GM23338 (cell line): Measurements from ENCODE around the gene GDPD5. TPM values are rescaled to one million over a fixed set of nuclear protein-coding genes. Genes with fewer than 3 reads are reported as not detected.
"Not testable (repeated sequence)": the region's sequence is repeated elsewhere in the genome, so short reads cannot be mapped to it uniquely, and the experiment has no call there.

Source experiments
- ATAC-seq: fragments of 200-7000 bp; cut with Tn5 transposase; 3 replicates; pipeline ENCODE4 v1.9.1; 2020
- DNase-seq: peaks from one replicate; pipeline ENCODE4 v3.0.0-alpha.2; 2015; ENCODE audit warnings: low spot score
- H2AFZ ChIP-seq: fragments of 200-600 bp; sonication (generic); 2 replicates; pipeline ENCODE4 v1.8.0; 2016; ENCODE audit warnings: antibody characterized with exemption, mild to moderate bottlenecking, moderate library complexity
- H3F3A ChIP-seq: fragments of 200-600 bp; sonication (generic); replicated peaks from 2 replicates; pipeline ENCODE4 v1.8.0; 2017; ENCODE audit warnings: antibody characterized with exemption, mixed run types, low read depth
- H3K27ac ChIP-seq: fragments of 200-600 bp; sonication (generic); 2 replicates; pipeline ENCODE4 v1.6.1; 2016; ENCODE audit warnings: low read depth
- H3K27me3 ChIP-seq: fragments of 200-600 bp; sonication (generic); 2 replicates; pipeline ENCODE4 v1.8.0; 2016; ENCODE audit warnings: mild to moderate bottlenecking, mixed run types, moderate library complexity; ENCODE audit not compliant: insufficient read depth
- H3K36me3 ChIP-seq: fragments of 200-600 bp; sonication (generic); 2 replicates; pipeline ENCODE4 v1.8.0; 2016; ENCODE audit warnings: mild to moderate bottlenecking; ENCODE audit not compliant: insufficient read depth
- H3K4me1 ChIP-seq: fragments of 200-600 bp; sonication (generic); 2 replicates; pipeline ENCODE4 v1.8.0; 2016; ENCODE audit warnings: mild to moderate bottlenecking, moderate library complexity; ENCODE audit not compliant: insufficient read depth
- H3K4me2 ChIP-seq: fragments of 200-600 bp; sonication (generic); 2 replicates; pipeline ENCODE4 v1.7.1; 2017; ENCODE audit warnings: mixed run types
- H3K4me3 ChIP-seq: fragments of 200-600 bp; sonication (generic); 2 replicates; pipeline ENCODE4 v1.6.1; 2016; ENCODE audit warnings: mixed run types
- H3K79me2 ChIP-seq: fragments of 200-600 bp; sonication (generic); replicated peaks from 2 replicates; pipeline ENCODE4 v1.8.0; 2017; ENCODE audit warnings: mild to moderate bottlenecking; ENCODE audit not compliant: insufficient read depth
- H3K9me2 ChIP-seq: fragments of 200-600 bp; sonication (generic); 2 replicates; pipeline ENCODE4 v1.8.0; 2017; ENCODE audit not compliant: insufficient read depth
- H4K20me1 ChIP-seq: fragments of 200-600 bp; sonication (generic); replicated peaks from 2 replicates; pipeline ENCODE4 v1.8.0; 2017; ENCODE audit warnings: mild to moderate bottlenecking; ENCODE audit not compliant: insufficient read depth
- H3K27ac Mint-ChIP-seq: 2 replicates; pipeline ENCODE4 v1.8.0; 2020; ENCODE audit warnings: inconsistent platforms, mild to moderate bottlenecking, moderate library complexity, mixed read lengths
- H3K27me3 Mint-ChIP-seq: 3 replicates; pipeline ENCODE4 v1.8.0; 2022; ENCODE audit warnings: low read depth, mild to moderate bottlenecking, moderate library complexity, mixed read lengths, inconsistent platforms; ENCODE audit not compliant: insufficient read depth, poor library complexity
- H3K36me3 Mint-ChIP-seq: 3 replicates; pipeline ENCODE4 v1.8.0; 2021; ENCODE audit warnings: low read depth, mild to moderate bottlenecking, inconsistent platforms, moderate library complexity, mixed read lengths
- H3K4me1 Mint-ChIP-seq: 3 replicates; pipeline ENCODE4 v1.8.0; 2020; ENCODE audit warnings: mild to moderate bottlenecking, inconsistent platforms, mixed read lengths
- H3K4me3 Mint-ChIP-seq: 3 replicates; pipeline ENCODE4 v1.8.0; 2021; ENCODE audit warnings: moderate library complexity, mild to moderate bottlenecking, inconsistent platforms, mixed read lengths
- H3K9me3 Mint-ChIP-seq: 3 replicates; pipeline ENCODE4 v1.8.0; 2020; ENCODE audit warnings: moderate library complexity, mild to moderate bottlenecking, inconsistent platforms, mixed read lengths
- EZH2 ChIP-seq: fragments of 200-600 bp; sonication (generic); IDR thresholded peaks from one replicate; pipeline ENCODE4 v1.8.0; 2017; ENCODE audit warnings: antibody characterized with exemption, mild to moderate bottlenecking, low read depth; ENCODE audit not compliant: unreplicated experiment
- EZH2phosphoT487 ChIP-seq: fragments of 200-600 bp; sonication (generic); IDR thresholded peaks from one replicate; pipeline ENCODE4 v1.8.1; 2018; ENCODE audit warnings: antibody characterized with exemption; ENCODE audit not compliant: unreplicated experiment
- JUNB ChIP-seq: IDR thresholded peaks from one replicate; pipeline ENCODE4 v1.6.1; 2016; ENCODE audit warnings: antibody characterized with exemption; ENCODE audit not compliant: unreplicated experiment
- POLR2AphosphoS5 ChIP-seq: IDR thresholded peaks from 2 replicates; pipeline ENCODE4 v1.6.1; 2016; ENCODE audit warnings: antibody characterized with exemption, low read depth
- STAT1 ChIP-seq: IDR thresholded peaks from one replicate; pipeline ENCODE4 v1.6.1; 2016; ENCODE audit warnings: antibody characterized with exemption; ENCODE audit not compliant: unreplicated experiment
- ZNF114 ChIP-seq: fragments of 250-450 bp; sonication (Bioruptor Pico); IDR thresholded peaks from 2 replicates; pipeline ENCODE4 v1.5.0; 2020; ENCODE audit warnings: mild to moderate bottlenecking, moderate library complexity
- ZNF331 ChIP-seq: fragments of 250-450 bp; sonication (Bioruptor Pico); IDR thresholded peaks from 2 replicates; pipeline ENCODE4 v1.5.0; 2020; ENCODE audit warnings: low read depth, mild to moderate bottlenecking, moderate library complexity
- polyA plus RNA-seq: library from polyadenylated mRNA; unstranded; fragments of >200 nt; fragmentation: Nextera tagmentation; extraction: Ambion mirVana; gene quantifications from 2 replicates; pipeline ENCODE4 v1.2.1, GENCODE V29; 2016
- total RNA-seq: library from RNA; depleted of rRNA; stranded (reverse); fragments of >200 nt; shearing (Covaris generic); gene quantifications from 2 replicates; pipeline ENCODE4 v1.2.3, GENCODE V29; 2014
- TF ChIP-seq, protein P1 (sequence below), 2 experiments: fragments of 200-600 bp in 1 of 2; sonication (generic) in 1 of 2; conservative IDR thresholded peaks; 2 replicates each; pipeline versions ENCODE4 v1.5.1 to v1.6.1; 2016 to 2017; ENCODE audit warnings: antibody characterized with exemption in 2 of 2, low read depth in 2 of 2, mild to moderate bottlenecking in 2 of 2, moderate library complexity in 1 of 2
- TF ChIP-seq, protein P2 (sequence below): IDR thresholded peaks from 2 replicates; pipeline ENCODE4 v1.6.1; 2016; ENCODE audit warnings: antibody characterized with exemption
- TF ChIP-seq, protein P3 (sequence below): IDR thresholded peaks from one replicate; pipeline ENCODE4 v1.6.1; 2018; ENCODE audit warnings: antibody characterized with exemption; ENCODE audit not compliant: unreplicated experiment

Gene GDPD5
- total and polyA plus RNA-seq, 2 experiments from 2014 or later, result 1.6 to 4.9 TPM

DNA sequence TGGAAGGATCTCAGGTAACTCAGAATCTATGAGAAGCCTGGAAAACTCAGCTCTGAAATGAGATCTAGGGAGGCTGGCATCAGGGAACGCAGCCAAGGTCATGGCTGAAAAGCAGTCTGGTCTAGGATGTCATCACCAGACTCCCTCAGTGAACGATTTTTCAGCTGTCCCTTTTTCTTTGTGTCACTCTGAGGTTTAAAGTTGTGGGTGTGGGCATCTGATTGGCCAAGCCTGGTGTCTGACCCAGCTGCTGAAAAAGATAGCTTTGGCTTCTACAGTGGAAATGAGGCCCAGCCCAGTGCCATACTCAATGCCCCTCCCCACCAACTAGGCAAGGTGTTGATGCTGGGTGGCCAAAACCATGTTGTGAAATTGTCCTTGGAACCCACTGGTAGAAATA is 111.9 kb downstream of the GDPD5 start (continued):
- TF ChIP-seq, protein P1, sequence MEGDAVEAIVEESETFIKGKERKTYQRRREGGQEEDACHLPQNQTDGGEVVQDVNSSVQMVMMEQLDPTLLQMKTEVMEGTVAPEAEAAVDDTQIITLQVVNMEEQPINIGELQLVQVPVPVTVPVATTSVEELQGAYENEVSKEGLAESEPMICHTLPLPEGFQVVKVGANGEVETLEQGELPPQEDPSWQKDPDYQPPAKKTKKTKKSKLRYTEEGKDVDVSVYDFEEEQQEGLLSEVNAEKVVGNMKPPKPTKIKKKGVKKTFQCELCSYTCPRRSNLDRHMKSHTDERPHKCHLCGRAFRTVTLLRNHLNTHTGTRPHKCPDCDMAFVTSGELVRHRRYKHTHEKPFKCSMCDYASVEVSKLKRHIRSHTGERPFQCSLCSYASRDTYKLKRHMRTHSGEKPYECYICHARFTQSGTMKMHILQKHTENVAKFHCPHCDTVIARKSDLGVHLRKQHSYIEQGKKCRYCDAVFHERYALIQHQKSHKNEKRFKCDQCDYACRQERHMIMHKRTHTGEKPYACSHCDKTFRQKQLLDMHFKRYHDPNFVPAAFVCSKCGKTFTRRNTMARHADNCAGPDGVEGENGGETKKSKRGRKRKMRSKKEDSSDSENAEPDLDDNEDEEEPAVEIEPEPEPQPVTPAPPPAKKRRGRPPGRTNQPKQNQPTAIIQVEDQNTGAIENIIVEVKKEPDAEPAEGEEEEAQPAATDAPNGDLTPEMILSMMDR (conservative IDR thresholded peaks at IDR 0.05; ENCODE audit: low read depth in 2 of 2), result no peak
- TF ChIP-seq STAT1, result no peak
- no peak for TF ChIP-seq ZNF114 (CRISPR knock-in tag)
- no peak for TF ChIP-seq EZH2
- no peak for TF ChIP-seq ZNF331
- TF ChIP-seq, protein P2, sequence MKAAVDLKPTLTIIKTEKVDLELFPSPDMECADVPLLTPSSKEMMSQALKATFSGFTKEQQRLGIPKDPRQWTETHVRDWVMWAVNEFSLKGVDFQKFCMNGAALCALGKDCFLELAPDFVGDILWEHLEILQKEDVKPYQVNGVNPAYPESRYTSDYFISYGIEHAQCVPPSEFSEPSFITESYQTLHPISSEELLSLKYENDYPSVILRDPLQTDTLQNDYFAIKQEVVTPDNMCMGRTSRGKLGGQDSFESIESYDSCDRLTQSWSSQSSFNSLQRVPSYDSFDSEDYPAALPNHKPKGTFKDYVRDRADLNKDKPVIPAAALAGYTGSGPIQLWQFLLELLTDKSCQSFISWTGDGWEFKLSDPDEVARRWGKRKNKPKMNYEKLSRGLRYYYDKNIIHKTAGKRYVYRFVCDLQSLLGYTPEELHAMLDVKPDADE, result no peak
- no peak for TF ChIP-seq EZH2phosphoT487
- TF ChIP-seq POLR2AphosphoS5, result no peak
- TF ChIP-seq JUNB, result no peak
- TF ChIP-seq, protein P3, sequence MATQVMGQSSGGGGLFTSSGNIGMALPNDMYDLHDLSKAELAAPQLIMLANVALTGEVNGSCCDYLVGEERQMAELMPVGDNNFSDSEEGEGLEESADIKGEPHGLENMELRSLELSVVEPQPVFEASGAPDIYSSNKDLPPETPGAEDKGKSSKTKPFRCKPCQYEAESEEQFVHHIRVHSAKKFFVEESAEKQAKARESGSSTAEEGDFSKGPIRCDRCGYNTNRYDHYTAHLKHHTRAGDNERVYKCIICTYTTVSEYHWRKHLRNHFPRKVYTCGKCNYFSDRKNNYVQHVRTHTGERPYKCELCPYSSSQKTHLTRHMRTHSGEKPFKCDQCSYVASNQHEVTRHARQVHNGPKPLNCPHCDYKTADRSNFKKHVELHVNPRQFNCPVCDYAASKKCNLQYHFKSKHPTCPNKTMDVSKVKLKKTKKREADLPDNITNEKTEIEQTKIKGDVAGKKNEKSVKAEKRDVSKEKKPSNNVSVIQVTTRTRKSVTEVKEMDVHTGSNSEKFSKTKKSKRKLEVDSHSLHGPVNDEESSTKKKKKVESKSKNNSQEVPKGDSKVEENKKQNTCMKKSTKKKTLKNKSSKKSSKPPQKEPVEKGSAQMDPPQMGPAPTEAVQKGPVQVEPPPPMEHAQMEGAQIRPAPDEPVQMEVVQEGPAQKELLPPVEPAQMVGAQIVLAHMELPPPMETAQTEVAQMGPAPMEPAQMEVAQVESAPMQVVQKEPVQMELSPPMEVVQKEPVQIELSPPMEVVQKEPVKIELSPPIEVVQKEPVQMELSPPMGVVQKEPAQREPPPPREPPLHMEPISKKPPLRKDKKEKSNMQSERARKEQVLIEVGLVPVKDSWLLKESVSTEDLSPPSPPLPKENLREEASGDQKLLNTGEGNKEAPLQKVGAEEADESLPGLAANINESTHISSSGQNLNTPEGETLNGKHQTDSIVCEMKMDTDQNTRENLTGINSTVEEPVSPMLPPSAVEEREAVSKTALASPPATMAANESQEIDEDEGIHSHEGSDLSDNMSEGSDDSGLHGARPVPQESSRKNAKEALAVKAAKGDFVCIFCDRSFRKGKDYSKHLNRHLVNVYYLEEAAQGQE, result no peak

DNA sequence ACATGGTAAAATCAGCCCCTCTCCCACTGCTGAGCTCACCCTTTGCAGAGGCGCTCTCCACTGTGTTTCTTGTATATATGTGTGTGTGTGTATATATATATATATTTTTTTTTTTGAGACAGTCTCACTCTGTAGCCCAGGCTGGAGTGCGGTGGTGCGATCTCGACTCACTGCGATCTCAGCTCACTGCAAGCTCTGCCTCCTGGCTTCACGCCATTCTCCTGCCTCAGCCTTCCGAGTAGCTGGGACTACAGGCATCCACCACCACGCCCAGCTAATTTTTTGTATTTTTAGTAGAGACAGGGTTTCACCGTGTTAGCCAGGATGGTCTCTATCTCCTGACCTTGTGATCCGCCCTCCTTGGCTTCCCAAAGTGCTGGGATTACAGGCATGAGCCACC is 112.6 kb downstream of the GDPD5 start:
- not testable (repeated sequence) for H3K27me3 Mint-ChIP-seq, H3K27ac Mint-ChIP-seq, H3K4me3 Mint-ChIP-seq, H3K27ac ChIP-seq, H3K79me2 ChIP-seq, H2AFZ ChIP-seq, H3K4me1 ChIP-seq, H3K4me3 ChIP-seq, H3K4me1 Mint-ChIP-seq, ATAC-seq, H3K9me3 Mint-ChIP-seq, H3K4me2 ChIP-seq, DNase-seq, H3K27me3 ChIP-seq, H3F3A ChIP-seq, H3K9me2 ChIP-seq
- peaks cover 46% of the 10 kb centered on the region for H3K36me3 Mint-ChIP-seq
- Histone ChIP-seq H4K20me1 (peaks cover 12% of the 10 kb centered on the region), H3K36me3 (peaks cover 29% of the 10 kb centered on the region)

DNA sequence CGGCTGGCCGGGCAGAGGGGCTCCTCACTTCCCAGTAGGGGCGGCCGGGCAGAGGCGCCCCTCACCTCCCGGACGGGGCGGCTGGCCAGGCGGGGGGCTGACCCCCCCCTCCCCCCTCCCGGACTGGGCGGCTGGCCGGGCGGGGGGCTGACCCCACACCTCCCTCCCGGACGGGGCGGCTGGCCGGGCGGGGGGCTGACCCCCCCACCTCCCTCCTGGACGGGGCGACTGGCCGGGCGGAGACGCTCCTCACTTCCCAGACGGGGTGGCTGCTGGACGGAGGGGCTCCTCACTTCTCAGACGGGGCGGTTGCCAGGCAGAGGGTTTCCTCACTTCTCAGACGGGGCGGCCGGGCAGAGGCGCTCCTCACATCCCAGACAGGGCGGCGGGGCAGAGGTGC is 115.8 kb downstream of the GDPD5 start:
- H3K27ac Mint-ChIP-seq, H3K4me3 ChIP-seq, H3K4me1 ChIP-seq, H3K4me2 ChIP-seq, DNase-seq, H3K9me2 ChIP-seq, H3K9me3 Mint-ChIP-seq, H3K4me3 Mint-ChIP-seq, ATAC-seq, H3K4me1 Mint-ChIP-seq, H2AFZ ChIP-seq, H3K27ac ChIP-seq, H3K27me3 ChIP-seq: not testable (repeated sequence)
- Histone ChIP-seq H3K36me3 (peaks cover 52% of the 10 kb centered on the region), H4K20me1 (peaks cover 26% of the 10 kb centered on the region), H3F3A (peaks cover 21% of the 10 kb centered on the region), H3K79me2 (peaks cover 19% of the 10 kb centered on the region)
- Mint-ChIP-seq H3K27me3 (peaks cover 13% of the 10 kb centered on the region), H3K36me3 (peaks cover 70% of the 10 kb centered on the region)
